Measurements from ENCODE around the gene CCDC92B.
"Not testable (repeated sequence)": the region's sequence is repeated elsewhere in the genome, so short reads cannot be mapped to it uniquely, and the experiment has no call there.

The CCDC92B gene

GRCh38 chr17:2689411-2690164 is 59.9 kb downstream of the CCDC92B start:
- no peak for DNase-seq (ENCODE audit: low spot score)

- DNase-seq (ENCODE audit: low spot score): no peak
Measured at GRCh38 chr17:2688351-2689342, 60.8 kb downstream of the CCDC92B start.

GRCh38 chr17:2687074-2687418 is 62.4 kb downstream of the CCDC92B start:
- no peak for DNase-seq (ENCODE audit: low spot score)

GRCh38 chr17:2685696-2686095 is 63.8 kb downstream of the CCDC92B start:
- DNase-seq (ENCODE audit: low spot score): no peak

- DNase-seq (ENCODE audit: low spot score): no peak
Measured at GRCh38 chr17:2684549-2684948, 64.9 kb downstream of the CCDC92B start.

- DNase-seq (ENCODE audit: low spot score): no peak
Measured at GRCh38 chr17:2683912-2684311, 65.5 kb downstream of the CCDC92B start.

- no peak for DNase-seq (ENCODE audit: low spot score)
Measured at GRCh38 chr17:2682176-2682938, 67.1 kb downstream of the CCDC92B start.

GRCh38 chr17:2681650-2682049 is 67.8 kb downstream of the CCDC92B start:
- DNase-seq (ENCODE audit: low spot score): no peak

GRCh38 chr17:2680961-2681360 is 68.5 kb downstream of the CCDC92B start:
- DNase-seq (ENCODE audit: low spot score): no peak

GRCh38 chr17:2679247-2679646 is 70.2 kb downstream of the CCDC92B start:
- not testable (repeated sequence) for DNase-seq (ENCODE audit: low spot score)

All from COLO829 (cell line).